Fibroblast of villous mesenchyme (primary cell): ENCODE results near the gene THEMIS. TPM values are rescaled to one million over a fixed set of nuclear protein-coding genes. Genes with fewer than 3 reads are reported as not detected.

Source experiments
- DNase-seq: peaks from one replicate; pipeline ENCODE4 v3.0.0-alpha.2; 2010; ENCODE audit warnings: low read depth
- H3K4me3 ChIP-seq: 2 replicates; pipeline ENCODE4 v1.5.1; 2011; ENCODE audit warnings: low read depth, mild to moderate bottlenecking, low read length
- total RNA-seq: library from RNA; depleted of rRNA; stranded (reverse); fragments of >200 nt; gene quantifications from 2 replicates; pipeline ENCODE4 v1.2.3, GENCODE V29; 2012
- TF ChIP-seq, protein P1 (sequence below): IDR thresholded peaks from 2 replicates; pipeline ENCODE4 v1.5.1; 2012; ENCODE audit warnings: low read depth, mild to moderate bottlenecking, low read length; ENCODE audit not compliant: insufficient read depth

THEMIS gene
- total RNA-seq, 1 donor = under 0.01 TPM

GRCh38 chr6:127880429-127880828 is 20.4 kb downstream of the THEMIS start:
- no peak for DNase-seq
- no peak overlapping the region for H3K4me3 ChIP-seq
- TF ChIP-seq, protein P1, sequence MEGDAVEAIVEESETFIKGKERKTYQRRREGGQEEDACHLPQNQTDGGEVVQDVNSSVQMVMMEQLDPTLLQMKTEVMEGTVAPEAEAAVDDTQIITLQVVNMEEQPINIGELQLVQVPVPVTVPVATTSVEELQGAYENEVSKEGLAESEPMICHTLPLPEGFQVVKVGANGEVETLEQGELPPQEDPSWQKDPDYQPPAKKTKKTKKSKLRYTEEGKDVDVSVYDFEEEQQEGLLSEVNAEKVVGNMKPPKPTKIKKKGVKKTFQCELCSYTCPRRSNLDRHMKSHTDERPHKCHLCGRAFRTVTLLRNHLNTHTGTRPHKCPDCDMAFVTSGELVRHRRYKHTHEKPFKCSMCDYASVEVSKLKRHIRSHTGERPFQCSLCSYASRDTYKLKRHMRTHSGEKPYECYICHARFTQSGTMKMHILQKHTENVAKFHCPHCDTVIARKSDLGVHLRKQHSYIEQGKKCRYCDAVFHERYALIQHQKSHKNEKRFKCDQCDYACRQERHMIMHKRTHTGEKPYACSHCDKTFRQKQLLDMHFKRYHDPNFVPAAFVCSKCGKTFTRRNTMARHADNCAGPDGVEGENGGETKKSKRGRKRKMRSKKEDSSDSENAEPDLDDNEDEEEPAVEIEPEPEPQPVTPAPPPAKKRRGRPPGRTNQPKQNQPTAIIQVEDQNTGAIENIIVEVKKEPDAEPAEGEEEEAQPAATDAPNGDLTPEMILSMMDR = no peak

DNA sequence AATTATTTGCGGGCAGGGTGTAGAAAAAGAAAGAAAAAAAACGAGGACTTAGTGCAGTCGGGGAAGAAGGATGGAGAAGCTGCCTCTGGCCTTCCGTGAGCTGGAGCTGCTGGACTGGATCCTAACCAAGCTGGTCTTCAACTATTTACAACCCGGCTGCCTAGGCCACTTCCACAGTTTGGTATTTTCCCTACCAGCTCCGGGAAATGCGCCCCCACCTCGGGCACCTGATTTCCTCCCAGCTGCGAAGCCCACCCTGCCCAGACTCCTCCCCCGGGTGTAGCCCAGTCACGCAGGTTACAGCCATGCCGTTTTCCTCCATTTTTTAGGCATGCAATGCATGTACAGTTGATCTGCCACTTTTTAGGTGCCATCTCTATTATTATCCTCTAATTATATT is 21.2 kb downstream of the THEMIS start:
- no peak for DNase-seq

GRCh38 chr6:127878115-127878514 is 22.7 kb downstream of the THEMIS start:
- TF ChIP-seq, protein P1 = no peak
- no peak for DNase-seq
- H3K4me3 ChIP-seq = no peak overlapping the region

More for the DNA sequence above, 21.2 kb downstream of the THEMIS start:
- TF ChIP-seq, protein P1 = no peak
- no peak overlapping the region for H3K4me3 ChIP-seq

GRCh38 chr6:127877231-127877630 is 23.6 kb downstream of the THEMIS start:
- H3K4me3 ChIP-seq = no peak overlapping the region
- DNase-seq = no peak
- TF ChIP-seq, protein P1 = no peak

- TF ChIP-seq, protein P1 = no peak
- DNase-seq = no peak
- H3K4me3 ChIP-seq = no peak overlapping the region
These were observed 31.0 kb downstream of the THEMIS start for GRCh38 chr6:127869772-127870404.

DNA sequence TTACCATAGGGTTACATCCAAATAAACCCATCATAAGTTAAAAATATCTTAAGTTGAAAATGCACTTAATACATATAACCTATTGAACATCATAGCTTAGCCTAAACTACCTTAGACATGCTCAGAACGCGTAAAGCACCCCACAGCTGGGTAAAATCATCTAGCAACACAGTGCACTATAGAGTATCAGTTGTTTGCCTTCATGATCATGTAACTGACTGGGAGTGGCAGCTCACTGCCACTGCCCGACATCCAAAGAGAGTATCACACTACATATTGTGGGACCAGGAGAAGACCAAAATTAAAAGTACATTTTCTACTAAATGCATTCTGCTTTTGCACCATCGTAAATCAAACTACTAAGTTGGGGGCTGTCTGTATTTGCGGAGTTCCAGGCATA is 31.7 kb downstream of the THEMIS start:
- DNase-seq = no peak

DNA sequence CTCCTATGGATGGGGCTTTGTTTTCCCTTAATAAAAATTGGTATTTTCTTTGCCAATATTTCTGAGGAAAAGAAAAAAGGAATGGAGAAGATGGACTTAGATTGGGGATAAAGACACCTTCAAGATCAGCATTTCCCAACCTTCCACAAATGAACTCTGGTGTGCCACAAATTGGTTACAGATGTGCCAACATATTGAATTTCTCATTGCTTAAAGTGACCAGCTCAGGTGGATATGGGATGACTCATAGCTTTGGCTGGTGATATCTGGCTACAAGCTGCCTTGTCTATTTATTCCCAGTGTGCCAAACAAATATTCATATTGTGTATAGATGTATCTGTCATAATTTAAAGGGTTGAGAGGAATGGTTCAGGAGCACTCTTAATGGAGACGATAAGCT is 32.5 kb downstream of the THEMIS start:
- DNase-seq = no peak
- TF ChIP-seq, protein P1 = no peak

More for the DNA sequence above, 31.7 kb downstream of the THEMIS start:
- TF ChIP-seq, protein P1 = no peak
- H3K4me3 ChIP-seq = no peak overlapping the region

More for the DNA sequence above, 32.5 kb downstream of the THEMIS start:
- no peak overlapping the region for H3K4me3 ChIP-seq
